HG03280 (cell line): ENCODE measurements around the gene PRKCQ.
"Not testable (repeated sequence)": the region's sequence is repeated elsewhere in the genome, so short reads cannot be mapped to it uniquely, and the experiment has no call there.

Source experiments
- ATAC-seq: cut with Tn5 transposase; IDR thresholded peaks from one replicate; pipeline ENCODE4 v1.9.1; 2021; ENCODE audit warnings: mild to moderate bottlenecking, moderate library complexity; ENCODE audit not compliant: unreplicated experiment

PRKCQ gene

GRCh38 chr10:6463366-6463765 is 116.7 kb downstream of the PRKCQ start:
- ATAC-seq: no peak

DNA sequence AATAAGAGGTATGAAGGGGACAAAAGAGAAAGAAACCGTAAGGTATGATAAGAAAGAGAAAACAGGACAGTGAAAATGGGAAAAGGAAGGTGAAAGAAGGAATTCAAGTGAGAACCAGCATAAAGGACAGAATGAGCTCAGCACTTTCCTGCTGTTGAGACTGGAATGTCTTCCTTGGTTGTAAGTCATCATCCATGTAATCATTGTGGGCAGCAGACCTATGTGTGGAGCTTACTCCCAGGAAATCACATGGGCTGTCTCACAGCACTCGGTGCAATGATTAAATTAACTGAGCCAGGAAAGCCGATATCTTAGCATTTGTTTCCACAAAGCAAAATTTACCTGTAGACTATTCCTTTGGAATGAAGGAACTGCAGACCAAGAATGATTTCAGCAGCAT is 118.1 kb downstream of the PRKCQ start:
- no peak for ATAC-seq

DNA sequence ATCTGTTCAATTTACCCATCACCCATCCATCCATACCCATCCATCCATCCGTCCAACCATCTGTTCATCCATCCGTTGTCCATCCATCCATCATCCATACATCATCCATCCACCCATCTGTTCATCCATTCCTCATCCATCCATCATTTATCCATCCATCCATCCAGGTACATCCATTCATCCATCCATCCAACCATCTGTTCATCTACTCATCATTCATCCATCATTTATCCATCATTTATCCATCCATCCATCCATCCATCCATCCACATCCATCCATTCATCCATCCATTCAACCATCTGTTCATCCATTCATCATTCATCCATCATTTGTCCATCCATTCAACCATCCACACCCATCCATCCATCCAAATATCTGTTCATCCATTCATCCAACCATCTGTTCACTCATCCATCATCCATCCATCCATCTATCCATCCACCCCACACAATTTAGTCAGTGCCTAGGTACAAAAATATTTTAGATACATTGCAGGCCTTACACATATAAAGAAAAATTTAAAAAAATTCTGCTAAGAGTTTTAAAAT is 119.1 kb downstream of the PRKCQ start:
- no peak for ATAC-seq

GRCh38 chr10:6458814-6459213 is 121.3 kb downstream of the PRKCQ start:
- ATAC-seq: no peak

- no peak for ATAC-seq
Observed at GRCh38 chr10:6457376-6457775, 122.7 kb downstream of the PRKCQ start.

GRCh38 chr10:6456067-6456466 is 124.0 kb downstream of the PRKCQ start:
- ATAC-seq: no peak

GRCh38 chr10:6455592-6455991 is 124.5 kb downstream of the PRKCQ start:
- no peak for ATAC-seq

- ATAC-seq: no peak
Observed at GRCh38 chr10:6446711-6447110, 133.4 kb downstream of the PRKCQ start.

- no peak for ATAC-seq
Observed at GRCh38 chr10:6445671-6446316, 134.3 kb downstream of the PRKCQ start.

DNA sequence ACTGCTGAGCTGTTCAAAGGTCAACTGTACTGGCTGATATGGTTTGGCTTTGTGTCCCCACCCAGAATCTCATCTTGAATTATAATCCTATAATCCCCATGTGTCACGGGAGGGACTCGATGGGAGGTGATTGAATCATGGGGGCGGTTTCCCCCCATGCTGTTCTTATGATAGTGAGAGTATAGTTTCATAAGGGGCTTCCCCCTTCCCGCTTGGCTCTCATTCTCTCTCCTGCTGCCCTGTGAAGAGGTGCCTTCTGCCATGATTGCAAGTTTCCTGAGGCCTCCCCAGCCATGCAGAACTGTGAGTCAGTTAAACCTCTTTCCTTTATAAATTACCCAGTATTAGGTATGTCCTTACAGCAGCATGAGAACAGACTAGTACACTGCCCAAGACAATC is 140.2 kb downstream of the PRKCQ start:
- ATAC-seq: not testable (repeated sequence)

GRCh38 chr10:6431861-6432260 is 148.2 kb downstream of the PRKCQ start:
- no peak for ATAC-seq

- ATAC-seq: no peak
Observed at GRCh38 chr10:6431186-6431585, 148.9 kb downstream of the PRKCQ start.

GRCh38 chr10:6430423-6430980 is 149.6 kb downstream of the PRKCQ start:
- no peak for ATAC-seq

GRCh38 chr10:6427357-6427959 is 152.6 kb downstream of the PRKCQ start:
- no peak for ATAC-seq

DNA sequence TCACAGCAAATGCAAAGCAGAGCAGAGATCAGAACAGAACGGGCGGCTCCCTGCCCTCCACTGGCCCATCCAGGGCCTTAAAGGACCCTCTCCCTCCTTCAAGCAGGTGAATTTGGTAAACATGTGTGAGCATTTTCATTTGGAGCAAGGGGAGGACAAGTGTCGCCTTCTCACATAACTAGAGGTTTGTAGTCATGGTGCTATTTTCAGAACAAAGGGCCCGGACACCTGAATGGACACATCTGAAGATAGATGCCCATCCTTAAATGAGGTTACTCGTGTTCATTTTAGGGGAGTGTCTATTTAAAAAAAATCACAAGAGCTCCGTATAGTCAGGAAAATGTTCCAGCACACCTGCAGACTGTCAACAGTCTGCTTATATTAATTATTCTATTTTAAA is 153.8 kb downstream of the PRKCQ start:
- no peak for ATAC-seq

DNA sequence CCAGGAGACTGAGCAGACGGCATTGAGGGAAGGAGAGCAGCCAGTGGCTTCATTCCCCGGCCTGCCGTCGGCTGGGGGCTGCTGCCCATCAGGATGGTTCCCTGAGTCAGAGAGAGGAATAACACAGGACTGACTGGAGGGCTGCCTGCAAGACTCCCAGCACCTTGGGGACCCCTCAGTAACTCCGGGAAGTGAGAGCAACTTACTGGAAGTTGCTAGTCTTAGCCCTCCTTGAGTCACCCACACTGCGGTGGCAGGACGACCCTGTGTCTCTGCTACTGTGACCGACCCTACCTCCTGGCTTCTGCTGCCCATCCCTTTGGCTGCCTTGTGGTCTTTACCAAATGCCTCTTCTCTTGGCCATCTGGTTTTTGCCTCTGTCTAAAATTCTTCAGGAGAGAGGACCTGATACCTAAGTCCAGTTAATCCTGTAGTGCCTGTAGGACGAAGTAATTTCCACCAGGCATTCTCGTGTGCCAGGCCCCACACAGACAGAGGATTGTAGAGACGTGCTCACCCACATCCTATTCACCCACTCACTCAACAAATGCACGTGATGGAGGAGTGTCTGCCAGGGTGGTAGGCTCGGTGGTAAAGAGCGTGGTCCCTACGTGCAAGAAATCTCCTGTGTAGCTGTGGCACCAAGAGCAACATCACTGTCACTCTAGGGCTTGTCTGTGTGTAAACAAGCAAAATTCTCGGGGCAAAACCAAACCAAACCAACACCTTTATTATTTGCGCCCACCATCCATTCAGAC is 156.5 kb downstream of the PRKCQ start:
- ATAC-seq: no peak

- ATAC-seq: no peak
Observed at GRCh38 chr10:6423004-6423403, 157.1 kb downstream of the PRKCQ start.

GRCh38 chr10:6418613-6419216 is 161.4 kb downstream of the PRKCQ start:
- no peak for ATAC-seq

- no peak for ATAC-seq
Observed at GRCh38 chr10:6418167-6418566, 161.9 kb downstream of the PRKCQ start.

GRCh38 chr10:6416892-6417512 is 163.1 kb downstream of the PRKCQ start:
- ATAC-seq: no peak

- ATAC-seq: no peak
Observed at GRCh38 chr10:6411436-6411835, 168.6 kb downstream of the PRKCQ start.
